ENCODE results near the gene GFI1. TPM values are rescaled to one million over a fixed set of nuclear protein-coding genes. Genes with fewer than 3 reads are reported as not detected.

GFI1 gene
- total RNA-seq = under 0.01 TPM in 1 of 2 replicates, not detected in the other

GRCh38 chr1:92486251-92487077 lies at the start of gene GFI1:
GFI1 (minus strand) TSS chr1:92486925; CDS start chr1:92483487, 3,438 bp downstream.

Other genes starting within 250 kb of the GFI1 start
- 4.2 and 8.4 TPM in 2 replicates for gene GLMN, start 187.9 kb downstream of the GFI1 start, total RNA-seq
- 3.3 and 8.3 TPM in 2 replicates for gene RPAP2, start 187.9 kb downstream of the GFI1 start, total RNA-seq

Data from dermis lymphatic vessel endothelial cell (primary cell).